DND-41 (cell line): ENCODE data around the gene CX3CR1.
"Not testable (repeated sequence)": the region's sequence is repeated elsewhere in the genome, so short reads cannot be mapped to it uniquely, and the experiment has no call there.

Experiments
- CTCF ChIP-seq: IDR thresholded peaks from 2 replicates; pipeline ENCODE4 v1.5.1; 2012; ENCODE audit warnings: borderline replicate concordance, low read length, moderate library complexity, mild to moderate bottlenecking; ENCODE audit not compliant: poor library complexity, severe bottlenecking; ENCODE audit errors: extremely low read depth
- EZH2 ChIP-seq: IDR thresholded peaks from 3 replicates; pipeline ENCODE4 v1.6.1; 2012; ENCODE audit warnings: borderline replicate concordance, low read depth, mild to moderate bottlenecking, moderate library complexity, low read length, inconsistent platforms; ENCODE audit not compliant: severe bottlenecking

GRCh38 chr3:39227596-39227995 is 52.2 kb downstream of the CX3CR1 start:
- TF ChIP-seq CTCF, EZH2: not testable (repeated sequence)
